ENCODE measurements around the gene DNAH6. TPM values are rescaled to one million over a fixed set of nuclear protein-coding genes. Genes with fewer than 3 reads are reported as not detected.

DNAH6 gene
- total RNA-seq, 1 experiment from 2014 or later: 0.02 TPM

Other genes starting within 250 kb of the DNAH6 start
- gene SUCLG1, start 57.2 kb upstream of the DNAH6 start, total RNA-seq (2014; rRNA removed; shearing (Covaris generic)): 72.6 and 84.4 TPM in 2 replicates